ENCODE results near the gene INPP5E. TPM values are rescaled to one million over a fixed set of nuclear protein-coding genes. Genes with fewer than 3 reads are reported as not detected.
A peak's percentile ranks its signal among the peaks of the same experiment; 100 is the strongest.

The INPP5E gene
- total RNA-seq, 2 experiments from 2014 or later, result 17.2 to 19.4 TPM

GRCh38 chr9:136433043-136433715 is 6.5 kb downstream of the INPP5E start:
- Mint-ChIP-seq H3K9me3 (no peaks in the 10 kb centered on the region), H3K27me3 (no peaks in the 10 kb centered on the region), H3K4me1 (ENCODE audit: low read depth) (peaks cover 18% of the 10 kb centered on the region), H3K4me3 (no peak overlapping the region), H3K36me3 (ENCODE audit: low read depth) (peaks cover 22% of the 10 kb centered on the region), H3K27ac (no peak overlapping the region)
- ChIA-PET POLR2A (no interaction called here), CTCF (no interaction called here)
- intact Hi-C loops (cut with DNase I, micrococcal nuclease), result no loop called here
- H3K36me3 ChIP-seq (ENCODE audit: insufficient read depth, low read length), result peaks cover 23% of the 10 kb centered on the region
- no peak overlapping the region for H3K4me3 ChIP-seq (ENCODE audit: low read length)
- ATAC-seq (ENCODE audit: poor library complexity) (no peak), DNase-seq (peak in 1 of 14 experiments; percentile 27)
- H3K27ac ChIP-seq (ENCODE audit: low read depth in 1 of 2, low read length in 2 of 2), result no peak overlapping the region
- no peaks in the 10 kb centered on the region for H3K27me3 ChIP-seq (ENCODE audit: control insufficient read depth in 1 of 2, insufficient read depth in 2 of 2, low read length in 2 of 2)
- peaks cover 23% of the 10 kb centered on the region for H3K4me1 ChIP-seq (ENCODE audit: insufficient read depth, low read length)
- TF ChIP-seq, protein P1, sequence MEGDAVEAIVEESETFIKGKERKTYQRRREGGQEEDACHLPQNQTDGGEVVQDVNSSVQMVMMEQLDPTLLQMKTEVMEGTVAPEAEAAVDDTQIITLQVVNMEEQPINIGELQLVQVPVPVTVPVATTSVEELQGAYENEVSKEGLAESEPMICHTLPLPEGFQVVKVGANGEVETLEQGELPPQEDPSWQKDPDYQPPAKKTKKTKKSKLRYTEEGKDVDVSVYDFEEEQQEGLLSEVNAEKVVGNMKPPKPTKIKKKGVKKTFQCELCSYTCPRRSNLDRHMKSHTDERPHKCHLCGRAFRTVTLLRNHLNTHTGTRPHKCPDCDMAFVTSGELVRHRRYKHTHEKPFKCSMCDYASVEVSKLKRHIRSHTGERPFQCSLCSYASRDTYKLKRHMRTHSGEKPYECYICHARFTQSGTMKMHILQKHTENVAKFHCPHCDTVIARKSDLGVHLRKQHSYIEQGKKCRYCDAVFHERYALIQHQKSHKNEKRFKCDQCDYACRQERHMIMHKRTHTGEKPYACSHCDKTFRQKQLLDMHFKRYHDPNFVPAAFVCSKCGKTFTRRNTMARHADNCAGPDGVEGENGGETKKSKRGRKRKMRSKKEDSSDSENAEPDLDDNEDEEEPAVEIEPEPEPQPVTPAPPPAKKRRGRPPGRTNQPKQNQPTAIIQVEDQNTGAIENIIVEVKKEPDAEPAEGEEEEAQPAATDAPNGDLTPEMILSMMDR (IDR thresholded peaks at IDR 0.05), result no peak
- no peaks in the 10 kb centered on the region for H3K9me3 ChIP-seq (ENCODE audit: control insufficient read depth in 1 of 2, insufficient read depth in 1 of 2, low read length in 2 of 2)

DNA sequence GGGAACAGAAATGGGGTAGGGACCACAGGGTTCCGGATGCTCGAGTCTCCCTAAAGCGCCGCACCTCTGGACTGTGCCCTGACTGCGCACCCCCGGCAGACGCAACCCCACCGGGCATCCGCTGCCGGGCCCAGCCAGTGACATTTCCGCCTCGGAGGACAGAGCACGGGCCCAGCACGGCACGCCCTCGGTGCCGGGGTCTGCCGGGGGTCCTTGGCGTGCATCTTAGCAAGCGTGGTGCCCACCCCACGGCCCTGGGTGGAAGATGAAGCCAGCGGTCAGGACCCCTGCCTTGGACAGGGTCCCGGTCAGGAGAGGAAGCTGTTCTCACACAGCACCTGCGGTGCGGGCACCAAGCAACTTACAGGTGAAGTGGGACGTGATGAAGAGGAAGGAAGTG is 7.1 kb downstream of the INPP5E start:
- ATAC-seq (ENCODE audit: poor library complexity) (no peak), DNase-seq (no peak)
- ChIA-PET POLR2A (no interaction called here), CTCF (no interaction called here)
- Mint-ChIP-seq H3K36me3 (ENCODE audit: low read depth) (peaks cover 20% of the 10 kb centered on the region), H3K4me3 (no peak overlapping the region), H3K27me3 (no peaks in the 10 kb centered on the region), H3K27ac (no peak overlapping the region), H3K4me1 (ENCODE audit: low read depth) (peaks cover 13% of the 10 kb centered on the region), H3K9me3 (no peaks in the 10 kb centered on the region)
- no peak overlapping the region for H3K4me3 ChIP-seq (ENCODE audit: low read length)
- H3K9me3 ChIP-seq (ENCODE audit: control insufficient read depth in 1 of 2, insufficient read depth in 1 of 2, low read length in 2 of 2), result no peaks in the 10 kb centered on the region
- H3K27ac ChIP-seq (ENCODE audit: low read depth in 1 of 2, low read length in 2 of 2), result no peak overlapping the region
- intact Hi-C loops (cut with DNase I, micrococcal nuclease), result no loop called here
- H3K36me3 ChIP-seq (ENCODE audit: insufficient read depth, low read length), result peaks cover 23% of the 10 kb centered on the region
- TF ChIP-seq, protein P1 (IDR thresholded peaks at IDR 0.05), result no peak
- no peaks in the 10 kb centered on the region for H3K27me3 ChIP-seq (ENCODE audit: control insufficient read depth in 1 of 2, insufficient read depth in 2 of 2, low read length in 2 of 2)
- H3K4me1 ChIP-seq (ENCODE audit: insufficient read depth, low read length), result peaks cover 17% of the 10 kb centered on the region

- Histone ChIP-seq H3K27me3 (ENCODE audit: control insufficient read depth in 1 of 2, insufficient read depth in 2 of 2, low read length in 2 of 2) (no peaks in the 10 kb centered on the region), H3K4me3 (ENCODE audit: low read length) (no peak overlapping the region), H3K4me1 (ENCODE audit: insufficient read depth, low read length) (peaks cover 9% of the 10 kb centered on the region), H3K36me3 (ENCODE audit: insufficient read depth, low read length) (peaks cover 23% of the 10 kb centered on the region), H3K27ac (ENCODE audit: low read depth in 1 of 2, low read length in 2 of 2) (no peak overlapping the region), H3K9me3 (ENCODE audit: control insufficient read depth in 1 of 2, insufficient read depth in 1 of 2, low read length in 2 of 2) (no peaks in the 10 kb centered on the region)
- H3K36me3 Mint-ChIP-seq (ENCODE audit: low read depth), result peaks cover 20% of the 10 kb centered on the region
- POLR2A ChIA-PET, result no interaction called here
- no peaks in the 10 kb centered on the region for H3K9me3 Mint-ChIP-seq
- peaks cover 5% of the 10 kb centered on the region for H3K4me1 Mint-ChIP-seq (ENCODE audit: low read depth)
- intact Hi-C loops (cut with DNase I, micrococcal nuclease), result no loop called here
- TF ChIP-seq, protein P1 (IDR thresholded peaks at IDR 0.05), result no peak
- ATAC-seq (ENCODE audit: poor library complexity), result no peak
- CTCF ChIA-PET, result no interaction called here
- no peak overlapping the region for H3K4me3 Mint-ChIP-seq
- DNase-seq, result no peak
- H3K27ac Mint-ChIP-seq, result no peak overlapping the region
- no peaks in the 10 kb centered on the region for H3K27me3 Mint-ChIP-seq
Observed at GRCh38 chr9:136431782-136432350, 7.8 kb downstream of the INPP5E start.
